SK-N-MC (cell line): ENCODE results near the gene MYH14.

Source experiments
- EZH2 ChIP-seq: fragments of 200-600 bp; sonication (generic); IDR thresholded peaks from one replicate; pipeline ENCODE4 v1.6.1; 2017; ENCODE audit warnings: antibody characterized with exemption
- FOXP2 ChIP-seq: optimal IDR thresholded peaks from 2 replicates; pipeline ENCODE3; 2011; ENCODE audit warnings: mild to moderate bottlenecking, moderate library complexity; ENCODE audit not compliant: insufficient read depth; ENCODE audit errors: extremely low read length, control extremely low read depth
- POLR2AphosphoS5 ChIP-seq: IDR thresholded peaks from 2 replicates; pipeline ENCODE4 v1.6.1; 2012; ENCODE audit warnings: mild to moderate bottlenecking, low read depth, low read length, borderline replicate concordance

DNA sequence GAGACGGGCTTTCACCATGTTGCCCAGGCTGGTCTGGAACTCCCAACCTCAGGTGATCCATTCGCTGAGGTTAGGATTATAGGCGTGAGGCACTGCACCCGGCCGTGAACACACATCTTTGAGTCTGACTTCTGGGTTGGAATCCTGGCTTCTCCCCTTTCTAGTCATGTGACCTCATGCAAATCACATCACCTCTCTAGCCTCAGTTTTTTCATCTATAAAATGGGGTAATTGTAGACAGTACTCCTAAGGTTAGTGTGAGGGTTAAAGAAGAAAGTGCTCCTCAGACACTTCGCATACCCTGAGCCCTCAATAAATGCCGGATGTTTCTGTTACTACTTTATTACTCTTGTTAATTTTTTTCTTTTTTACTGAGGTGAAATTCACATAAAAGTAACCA, 70.4 kb downstream of the MYH14 start:
- TF ChIP-seq FOXP2 (no peak), POLR2AphosphoS5 (no peak), EZH2 (no peak)
